ENCODE data around the gene FAM184A. TPM values are rescaled to one million over a fixed set of nuclear protein-coding genes. Genes with fewer than 3 reads are reported as not detected.
A peak's percentile ranks its signal among the peaks of the same experiment; 100 is the strongest.

The FAM184A gene
- polyA plus RNA-seq, 1 donor = 10.2 TPM

- no peak for DNase-seq
These were observed 115.5 kb downstream of the FAM184A start for GRCh38 chr6:118963003-118963402.

DNA sequence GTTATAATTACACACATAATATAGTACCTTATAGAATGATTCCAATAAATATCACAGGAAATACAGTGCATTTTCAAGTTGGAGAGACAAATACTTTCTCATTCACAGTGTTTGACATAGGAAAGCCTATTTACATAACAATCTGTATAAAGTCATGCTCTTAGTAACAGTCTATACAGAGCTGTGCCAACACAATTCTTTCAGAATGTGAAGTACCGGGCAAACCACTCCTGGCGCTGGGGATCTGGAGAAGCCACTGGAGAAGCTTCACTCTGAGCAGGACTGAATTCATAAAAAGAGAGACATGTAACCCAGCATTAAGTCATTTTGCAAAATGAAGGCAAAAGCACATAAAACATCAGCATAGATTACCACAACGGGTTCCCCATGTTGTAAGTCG, 118.6 kb downstream of the FAM184A start:
- no peak for DNase-seq

DNA sequence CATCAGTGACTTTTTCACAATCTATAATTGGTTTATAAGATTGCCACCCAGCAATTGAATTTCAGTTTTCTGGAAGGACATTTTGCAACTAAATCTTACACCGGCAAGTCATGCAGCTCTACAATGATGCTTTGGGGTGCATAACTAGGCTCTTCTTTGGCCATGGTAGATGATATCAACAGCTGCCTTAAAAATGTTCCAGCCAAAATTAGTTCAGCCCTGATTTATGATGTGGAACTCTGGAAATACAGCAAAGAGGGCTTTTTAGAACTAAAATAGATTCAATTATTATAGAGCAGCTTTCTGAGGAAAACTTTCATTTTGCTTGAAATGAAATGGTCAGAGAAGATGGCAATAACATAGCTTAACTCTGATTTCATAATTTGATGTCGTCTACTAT, 125.1 kb downstream of the FAM184A start:
- DNase-seq = no peak

- DNase-seq = no peak
These were observed 125.8 kb downstream of the FAM184A start for GRCh38 chr6:118952683-118953082.

DNA sequence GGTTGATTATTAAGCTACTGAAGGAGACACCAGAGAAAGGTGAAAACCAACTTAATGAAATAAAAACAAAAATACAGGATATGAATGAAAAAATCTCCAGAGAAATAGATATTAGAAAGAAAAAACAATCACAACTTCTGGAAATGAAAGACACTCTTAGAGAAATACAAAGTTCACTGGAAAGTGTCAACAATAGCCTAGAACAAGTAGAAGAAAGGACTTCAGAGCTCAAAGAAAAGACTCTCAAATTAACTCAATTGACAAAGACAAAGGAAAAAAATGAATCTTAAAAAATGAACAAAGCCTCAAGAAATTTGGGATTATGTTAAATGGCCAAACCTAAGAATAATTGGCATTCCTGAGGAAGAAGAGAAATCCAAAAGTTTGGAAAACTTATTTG, 133.2 kb downstream of the FAM184A start:
- no peak for DNase-seq

GRCh38 chr6:118940770-118941169, 137.7 kb downstream of the FAM184A start:
- DNase-seq = no peak

- DNase-seq = no peak
These were observed 138.8 kb downstream of the FAM184A start for GRCh38 chr6:118939683-118940082.

DNA sequence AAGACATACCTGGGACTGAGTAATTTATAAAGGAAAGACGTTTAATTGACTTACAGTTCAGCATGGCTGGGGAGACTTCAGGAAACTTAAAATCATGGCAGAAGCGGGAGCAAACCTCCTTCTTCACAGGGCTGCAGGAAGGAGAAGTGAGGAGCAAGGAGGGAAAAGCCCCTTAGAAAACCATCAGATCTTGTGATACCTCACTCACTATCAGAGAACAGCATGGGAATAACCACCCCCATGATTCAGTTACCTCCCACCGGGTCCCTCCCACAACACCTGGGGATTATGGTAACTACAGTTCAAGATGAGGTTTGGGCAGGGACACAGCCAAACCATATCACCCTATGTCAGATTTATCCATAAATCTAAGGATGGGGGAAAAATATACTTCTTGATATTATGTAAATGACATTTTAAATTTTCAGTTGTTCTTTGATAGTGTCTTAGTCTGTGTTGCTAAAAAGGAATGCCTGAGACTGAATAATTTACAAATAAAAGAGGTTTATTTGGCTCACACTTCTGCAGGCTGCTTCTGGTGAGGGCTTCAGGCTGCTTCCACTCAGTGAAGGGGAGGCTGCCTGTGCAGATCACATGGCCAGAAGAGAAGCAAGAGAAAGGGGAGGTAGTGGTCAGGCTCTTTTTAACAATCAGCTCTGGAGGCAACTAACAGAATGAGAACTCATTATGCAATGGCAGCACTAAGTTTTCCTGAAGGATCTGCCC, 142.3 kb downstream of the FAM184A start:
- DNase-seq = no peak

DNA sequence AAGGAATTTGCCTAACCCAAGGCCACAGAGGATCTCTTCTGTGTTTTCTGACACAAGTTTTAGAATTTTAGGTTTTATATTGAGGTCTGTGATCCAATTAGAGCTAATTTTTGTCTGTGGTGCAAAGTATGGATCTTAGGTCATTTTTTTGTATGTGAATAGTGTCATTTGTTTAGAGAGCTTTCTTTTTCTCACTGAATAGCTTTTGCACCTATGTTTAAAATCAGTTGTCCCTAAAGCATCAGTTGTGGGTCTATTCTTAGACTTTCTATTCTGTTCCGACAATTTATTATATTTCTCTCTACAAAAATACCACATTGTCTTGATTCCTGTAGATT, 143.2 kb downstream of the FAM184A start:
- DNase-seq = no peak

GRCh38 chr6:118934461-118935330, 143.8 kb downstream of the FAM184A start, which contains the start of gene MCM9:
Gene MCM9 (minus strand): TSS chr6:118935159. CDS start chr6:118931723, 3,436 bp downstream.
- peak; percentile 93 for DNase-seq

DNA sequence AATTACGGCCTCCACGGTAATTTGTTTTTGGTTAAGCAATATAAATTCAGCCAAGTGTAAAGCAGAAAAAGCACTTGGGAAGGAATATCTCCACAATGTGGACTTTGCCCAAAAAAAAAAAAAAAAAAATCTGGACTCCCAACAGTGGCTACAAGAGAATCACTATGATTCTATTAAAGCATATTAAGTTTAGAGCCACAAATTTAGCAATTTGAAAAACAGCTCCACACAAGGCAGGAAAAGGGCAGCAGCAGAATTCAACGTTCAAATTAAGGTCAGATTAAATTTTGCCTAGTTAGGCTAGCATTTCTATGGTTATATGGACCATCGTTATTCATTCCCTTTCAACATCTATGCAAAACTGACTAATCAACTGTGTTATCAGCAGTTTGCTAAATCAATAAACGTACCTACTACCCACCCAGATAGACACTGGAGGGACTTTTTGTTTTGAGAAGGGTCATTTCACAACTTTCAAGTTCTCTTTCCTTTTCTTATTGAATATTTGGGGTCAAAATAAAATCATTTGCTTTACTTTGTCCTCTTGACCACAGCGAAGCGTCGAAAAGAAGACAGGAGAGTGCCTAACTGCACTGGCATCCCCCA, 144.5 kb downstream of the FAM184A start:
- no peak for DNase-seq

- no peak for DNase-seq
These were observed 146.0 kb downstream of the FAM184A start for GRCh38 chr6:118932421-118932820.

DNA sequence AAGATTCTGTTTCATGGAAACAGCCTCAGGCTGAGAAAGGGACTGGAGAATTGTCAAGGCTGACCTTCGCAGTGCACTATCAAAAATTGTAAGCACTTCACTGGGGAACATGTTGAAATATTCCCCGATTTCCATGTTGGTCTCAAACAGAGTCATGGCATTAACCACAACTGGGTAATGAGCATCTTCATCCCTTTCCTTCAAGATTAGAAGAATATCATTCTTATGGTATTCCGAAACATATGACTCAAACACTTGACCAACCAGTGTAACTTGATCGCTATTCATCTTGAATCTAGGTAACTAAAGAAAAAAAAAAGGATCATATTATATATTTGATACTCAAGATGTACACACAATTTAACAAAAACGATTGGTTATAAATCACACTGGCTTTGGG, 147.0 kb downstream of the FAM184A start:
- DNase-seq = no peak

DNA sequence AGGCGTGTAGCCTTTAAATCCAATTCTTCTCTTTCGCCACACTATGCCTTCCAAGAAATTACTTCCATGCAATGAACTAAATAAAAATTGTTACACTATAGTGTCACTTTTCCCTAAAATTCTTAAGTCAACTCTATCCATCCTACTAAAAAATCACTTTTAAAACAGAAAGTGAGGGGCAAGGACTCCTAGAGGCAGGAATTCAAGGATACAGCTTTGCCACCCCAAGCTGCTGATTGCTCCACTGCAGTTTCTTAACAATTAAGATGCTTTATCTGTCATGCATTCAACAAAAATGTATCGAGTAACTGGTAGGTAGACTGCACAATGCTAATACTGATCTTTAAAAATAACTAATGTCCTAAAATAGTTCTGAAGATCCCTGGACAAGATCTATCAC, 147.8 kb downstream of the FAM184A start:
- no peak for DNase-seq

DNA sequence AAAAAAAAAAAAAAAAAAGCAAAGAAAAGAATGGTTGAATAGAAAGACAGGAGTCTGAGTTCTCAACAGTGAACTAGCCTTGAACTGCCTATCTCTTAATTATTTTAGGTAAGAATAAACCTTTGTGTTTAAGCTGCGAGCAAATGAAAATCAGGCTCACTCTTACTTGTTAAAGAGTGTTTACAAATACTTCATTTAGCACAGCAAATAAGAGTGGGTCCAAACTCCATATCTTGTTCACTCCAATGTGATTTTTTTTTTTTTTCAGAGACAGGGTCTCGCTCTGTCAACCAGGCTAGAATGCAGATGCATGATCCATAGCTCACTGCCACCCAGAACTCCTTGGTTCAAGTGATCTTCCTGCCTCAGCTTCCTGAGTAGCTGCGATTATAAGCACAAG, 155.4 kb downstream of the FAM184A start:
- DNase-seq = no peak

GRCh38 chr6:118921084-118921483, 157.4 kb downstream of the FAM184A start:
- no peak for DNase-seq

DNA sequence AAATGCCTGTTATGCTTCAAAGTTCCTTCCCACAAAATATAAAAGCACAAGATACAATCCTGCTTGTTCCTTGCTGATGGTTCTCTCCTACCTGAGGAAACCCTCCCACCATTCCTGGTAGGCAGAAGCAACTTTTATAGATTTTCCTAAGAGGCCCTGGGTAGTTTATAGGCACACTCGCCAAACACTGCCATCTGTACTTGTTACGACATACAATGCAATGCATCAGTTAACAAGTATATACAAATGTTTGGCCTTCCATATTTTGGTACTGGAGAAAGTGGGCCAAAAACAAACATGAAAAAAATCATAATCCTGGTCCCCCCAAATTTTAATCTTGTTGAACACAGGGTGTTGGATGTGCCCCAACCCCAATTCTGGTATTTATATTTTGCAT, 160.1 kb downstream of the FAM184A start:
- no peak for DNase-seq

GRCh38 chr6:118917546-118918328, 160.7 kb downstream of the FAM184A start:
- no peak for DNase-seq

- DNase-seq = no peak
These were observed 163.9 kb downstream of the FAM184A start for GRCh38 chr6:118914598-118914997.

DNA sequence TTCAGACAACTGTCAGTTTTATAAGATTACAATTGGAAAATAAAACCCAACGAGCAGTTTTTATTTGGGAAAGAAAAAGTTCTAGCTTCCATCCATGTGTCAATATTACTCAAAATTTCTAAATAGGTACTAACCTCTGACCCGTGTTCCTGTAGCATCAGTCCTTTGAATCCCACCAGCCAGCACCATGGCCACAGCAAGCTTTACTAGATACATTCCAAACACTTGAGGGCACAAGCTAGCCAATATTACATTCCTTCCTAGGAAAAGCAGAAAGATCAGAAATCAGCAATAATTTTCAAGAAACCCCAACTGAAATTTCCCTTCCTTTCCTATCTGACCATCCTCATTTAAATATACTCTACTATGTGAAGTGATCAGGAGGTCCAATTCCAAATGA, 165.3 kb downstream of the FAM184A start:
- no peak for DNase-seq

GRCh38 chr6:118912646-118913045, 165.8 kb downstream of the FAM184A start:
- DNase-seq = no peak
